Right atrium auricular region (tissue), 2 donors: ENCODE data around the gene EIF3CL. TPM values are rescaled to one million over a fixed set of nuclear protein-coding genes. Genes with fewer than 3 reads are reported as not detected.

Source experiments
- microRNA-seq, 2 donors: library from miRNA; unstranded; fragments of <30 nt; microRNA quantifications; one replicate each; pipeline ENCODE4, GENCODE V29; 2016 to 2017; ENCODE audit warnings: borderline number of aligned reads in 2 of 2, borderline replicate concordance in 1 of 2
- total RNA-seq, 2 donors: library from RNA; depleted of rRNA; stranded (reverse); fragments of >200 nt; gene quantifications; one replicate each; pipeline ENCODE4 v1.1.0, GENCODE V29; 2016

Gene EIF3CL
- total RNA-seq, 2 donors from 2014 or later: 89.0 to 124 TPM

Small RNAs within 50 kb of the gene (microRNA-seq; reads per million reads assigned to microRNA genes)
- gene MIR6862-1: 0 reads per million in 2 donors

Other genes with a start within 250 kb of the EIF3CL start
- 10 to 100 TPM; 17.9 to 29.8 TPM for gene XPO6, start 191.9 kb downstream of the EIF3CL start, total RNA-seq
- under 1 TPM; 0.47 to 0.52 TPM for gene SBK1, start 111.3 kb downstream of the EIF3CL start, total RNA-seq
- 1 to 10 TPM in 1 of 2 donors, not detected in 1; 1.1 TPM for gene NPIPB6, start 40.3 kb downstream of the EIF3CL start, total RNA-seq
- gene NPIPB7, start 68.5 kb upstream of the EIF3CL start, total RNA-seq: not detected
- gene CLN3, start 88.2 kb upstream of the EIF3CL start, total RNA-seq: 10 to 100 TPM; 16.5 to 16.9 TPM
- 1 to 10 TPM in 1 of 2 donors, under 1 TPM in 1; 0.78 to 2.0 TPM for gene APOBR, start 90.8 kb upstream of the EIF3CL start, total RNA-seq
- not detected for gene IL27, start 103.0 kb upstream of the EIF3CL start, total RNA-seq
- 10 to 100 TPM; 12.4 to 26.9 TPM for gene NUPR1, start 135.1 kb upstream of the EIF3CL start, total RNA-seq
- 10 to 100 TPM; 14.2 to 21.8 TPM for gene SGF29, start 150.1 kb upstream of the EIF3CL start, total RNA-seq
- gene SULT1A2, start 193.2 kb upstream of the EIF3CL start, total RNA-seq: 1 to 10 TPM; 1.9 to 2.7 TPM
- 10 to 100 TPM; 37.9 to 38.1 TPM for gene SULT1A1, start 206.2 kb upstream of the EIF3CL start, total RNA-seq
- gene NPIPB8, start 234.2 kb upstream of the EIF3CL start, total RNA-seq: not detected